Transverse colon (tissue), 4 donors: Measurements from ENCODE around the gene ABCC12. TPM values are rescaled to one million over a fixed set of nuclear protein-coding genes. Genes with fewer than 3 reads are reported as not detected.
A peak's percentile ranks its signal among the peaks of the same experiment; 100 is the strongest.

Experiments
- DNase-seq: peaks from one replicate; pipeline ENCODE4 v3.0.0-alpha.2; 2019
- H3K27ac ChIP-seq, 4 donors: fragments of 200-600 bp; sonication (generic); 2 replicates each; pipeline ENCODE4 v1.5.1; 2016 to 2018; ENCODE audit warnings: inconsistent platforms in 4 of 4
- H3K27me3 ChIP-seq: fragments of 200-600 bp; sonication (generic); 2 replicates; pipeline ENCODE4 v1.5.1; 2017; ENCODE audit warnings: inconsistent platforms
- H3K36me3 ChIP-seq, 4 donors: fragments of 200-600 bp; sonication (generic); 2 replicates each; pipeline ENCODE4 v1.5.1; 2017 to 2019; ENCODE audit warnings: inconsistent platforms in 4 of 4
- H3K4me1 ChIP-seq, 4 donors: fragments of 200-600 bp; sonication (generic); 2 replicates each; pipeline ENCODE4 v1.5.1; 2017 to 2020; ENCODE audit warnings: inconsistent platforms in 4 of 4
- H3K4me3 ChIP-seq, 4 donors: fragments of 200-600 bp; sonication (generic); 1 replicate in 1 of 4; 2 replicates in 3 of 4; pipeline versions ENCODE4 v1.5.1 to v1.6.1; 2017 to 2019; ENCODE audit warnings: inconsistent platforms in 4 of 4
- H3K9me3 ChIP-seq, 2 donors: fragments of 200-600 bp; sonication (generic); 2 replicates each; pipeline ENCODE4 v1.5.1; 2017 to 2019; ENCODE audit warnings: inconsistent platforms in 2 of 2
- CTCF ChIP-seq, 5 experiments: fragments of 200-600 bp in 3 of 5; fragments of 450-650 bp in 2 of 5; sonication (generic) in 3 of 5; IDR thresholded peaks; 1 replicate in 2 of 5; 2 replicates in 3 of 5; pipeline ENCODE4 v1.5.1; 2016 to 2017; ENCODE audit warnings: antibody characterized with exemption in 5 of 5, inconsistent platforms in 3 of 5, mild to moderate bottlenecking in 2 of 5, moderate library complexity in 1 of 5
- EP300 ChIP-seq: sonication (generic); formaldehyde crosslinking; IDR thresholded peaks from one replicate; pipeline ENCODE4 v1.6.1; 2017; ENCODE audit warnings: antibody characterized with exemption, low read depth
- POLR2A ChIP-seq: fragments of 450-650 bp; IDR thresholded peaks from one replicate; pipeline ENCODE4 v1.6.1; 2016; ENCODE audit warnings: antibody characterized with exemption, mild to moderate bottlenecking, moderate library complexity
- POLR2AphosphoS5 ChIP-seq, 3 donors: sonication (generic); formaldehyde crosslinking; IDR thresholded peaks; one replicate each; pipeline ENCODE4 v1.6.1; 2016; ENCODE audit warnings: antibody characterized with exemption in 3 of 3
- WGBS, 2 donors: methylation state at CpG; one replicate each; pipeline ENCODE4 v1.1.5; 2018; ENCODE audit warnings: low coverage in 1 of 2; 5-methylcytosine and 5-hydroxymethylcytosine counted together
- in situ Hi-C, 4 donors: fragments of 200-750 bp; cut with MboI; loops; one replicate each; pipeline versions ENCODE4 v1.15.0 to v1.15.1; 2017; ENCODE audit warnings: low sequenced_read_pairs in 3 of 4, low pct_ligation_motif_present in 1 of 4, low pct_unique_long_range_greater_than_20kb in 1 of 4
- intact Hi-C: fragments of 100-400 bp; cut with DNase I; formaldehyde crosslinking; loops from one replicate; pipeline ENCODE4 v1.15.1; 2023; ENCODE audit warnings: low total_unique reads
- total RNA-seq, 4 donors: library from RNA; depleted of rRNA; stranded (reverse); fragments of >200 nt; gene quantifications; one replicate each; pipeline ENCODE4 v1.1.0, GENCODE V29; 2016

ABCC12 gene
- total RNA-seq, 4 donors from 2014 or later, result not detected

DNA sequence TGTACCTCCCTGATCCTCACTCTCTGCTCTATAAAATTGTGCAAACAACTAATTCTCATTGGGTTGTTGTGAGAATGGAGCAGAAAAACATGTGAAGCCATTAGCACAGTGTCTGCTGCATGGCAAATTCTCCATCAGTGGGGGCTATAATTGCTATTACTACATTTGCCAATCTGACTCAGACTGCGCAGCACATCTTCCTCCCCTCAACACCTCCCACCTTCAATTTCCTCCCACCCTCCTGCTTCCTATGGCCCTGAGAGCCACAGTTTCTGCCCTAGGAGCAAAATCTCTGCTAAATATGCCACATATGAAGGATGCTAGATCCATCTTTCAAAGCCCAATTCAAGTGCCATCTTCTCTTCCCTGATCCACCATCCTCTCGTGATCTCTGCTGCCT lies 37.0 kb downstream of the ABCC12 start:
- intact Hi-C loops, result no loop called here

DNA sequence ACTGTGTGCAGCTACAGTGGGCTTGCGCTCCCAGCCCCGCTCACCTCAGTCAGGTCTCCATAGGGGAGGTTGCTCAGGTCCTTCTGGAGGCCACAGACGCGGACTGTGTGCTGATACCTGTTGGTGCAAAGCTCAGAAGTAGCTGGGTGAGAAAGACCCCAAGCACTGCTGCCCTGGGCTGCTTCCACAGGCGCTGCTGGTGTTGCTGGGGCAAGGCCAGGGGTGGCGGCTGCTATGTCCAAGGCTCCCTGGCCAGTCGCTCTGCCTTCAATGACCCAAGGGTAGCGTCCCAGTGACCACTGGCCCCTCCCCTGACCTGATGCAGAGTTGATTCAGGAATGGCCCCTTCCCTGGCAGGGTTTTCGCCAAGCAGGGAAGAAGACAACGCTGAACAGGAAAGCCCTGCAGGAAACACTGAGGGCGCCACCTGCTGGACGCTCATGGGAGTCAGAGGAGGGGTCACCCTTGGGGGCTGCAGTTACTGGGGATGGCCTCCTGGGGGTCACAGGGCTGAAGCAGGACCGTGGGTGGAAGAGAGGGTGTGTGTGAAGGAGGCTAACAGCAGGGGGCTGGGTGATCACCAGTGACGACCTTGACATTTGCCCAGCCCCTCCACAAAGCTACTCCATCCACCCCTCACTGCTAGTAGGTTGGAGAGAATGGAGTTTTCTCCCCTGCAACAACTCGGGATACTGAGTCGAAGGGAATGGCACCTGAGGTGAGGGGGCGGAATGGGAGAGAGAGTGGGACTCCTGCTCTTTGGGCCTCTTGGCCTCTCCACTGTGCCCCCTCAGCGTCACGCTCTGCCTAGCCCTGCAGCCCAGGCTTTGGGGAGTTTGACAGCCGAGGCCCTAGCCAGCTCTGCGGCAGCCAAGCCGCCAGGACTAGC lies 38.3 kb downstream of the ABCC12 start:
- TF ChIP-seq POLR2A (no peak), EP300 (no peak), CTCF (IDR thresholded peaks at IDR 0.05) (peak; percentile 22 to 40 (median 35))
- H3K27ac ChIP-seq, result no peak overlapping the region
- no peaks in the 10 kb centered on the region for H3K4me1 ChIP-seq
- H3K27me3 ChIP-seq, result no peaks in the 10 kb centered on the region
- no peaks in the 10 kb centered on the region for H3K36me3 ChIP-seq
- H3K9me3 ChIP-seq, result no peaks in the 10 kb centered on the region
- H3K4me3 ChIP-seq, result no peak overlapping the region
- WGBS, 2 donors, result 44 to 61% methylated on average over 9 to 21 of the region's 22 CpGs
- in situ Hi-C loops (no loop called here), intact Hi-C loops (no loop called here)
- DNase-seq, result peak; percentile 23

More for the DNA sequence above, 37.0 kb downstream of the ABCC12 start:
- no peaks in the 10 kb centered on the region for H3K36me3 ChIP-seq
- 83 to 100% methylated on average over 1 to 2 of the region's 2 CpGs for WGBS, 2 donors
- H3K27ac ChIP-seq, result no peak overlapping the region
- H3K27me3 ChIP-seq, result no peaks in the 10 kb centered on the region
- TF ChIP-seq EP300 (no peak), POLR2A (no peak), POLR2AphosphoS5 (IDR thresholded peaks at IDR 0.05) (no peak), CTCF (IDR thresholded peaks at IDR 0.05) (no peak)
- H3K9me3 ChIP-seq, result no peaks in the 10 kb centered on the region
- in situ Hi-C loops, result no loop called here
- H3K4me1 ChIP-seq, result no peaks in the 10 kb centered on the region
- H3K4me3 ChIP-seq, result no peak overlapping the region
- no peak for DNase-seq

DNA sequence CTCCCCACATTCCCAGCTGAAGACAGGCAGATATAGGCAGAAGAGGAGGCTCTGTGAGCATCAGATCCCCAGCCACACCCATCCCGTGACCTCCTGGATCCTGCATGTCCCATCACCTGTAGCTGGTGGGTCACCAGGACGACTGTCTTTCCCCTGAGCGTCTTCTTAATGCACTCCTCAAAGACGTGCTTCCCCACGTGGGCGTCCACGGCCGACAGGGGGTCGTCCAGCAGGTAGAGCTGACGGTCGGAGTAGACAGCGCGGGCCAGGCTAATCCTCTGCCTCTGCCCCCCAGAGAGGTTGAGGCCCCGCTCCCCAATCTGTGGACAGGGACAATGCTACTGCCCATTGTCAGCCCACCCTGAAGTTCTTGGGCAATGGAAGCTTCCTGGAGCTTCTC lies 40.5 kb downstream of the ABCC12 start:
- Histone ChIP-seq H3K27ac (no peak overlapping the region), H3K4me3 (no peak overlapping the region), H3K9me3 (no peaks in the 10 kb centered on the region), H3K36me3 (no peaks in the 10 kb centered on the region), H3K4me1 (no peaks in the 10 kb centered on the region), H3K27me3 (no peaks in the 10 kb centered on the region)
- WGBS, 2 donors, result 91% methylated on average over 14 of the region's 14 CpGs; no CpG with 5 or more reads in 1 of the 2 donors
- DNase-seq, result no peak
- intact Hi-C loops (no loop called here), in situ Hi-C loops (no loop called here)
- no peak for TF ChIP-seq EP300
- TF ChIP-seq CTCF (IDR thresholded peaks at IDR 0.05), result no peak
- TF ChIP-seq POLR2AphosphoS5 (IDR thresholded peaks at IDR 0.05), result no peak

- H3K9me3 ChIP-seq, result no peaks in the 10 kb centered on the region
- no peak for TF ChIP-seq POLR2AphosphoS5 (IDR thresholded peaks at IDR 0.05)
- TF ChIP-seq CTCF (IDR thresholded peaks at IDR 0.05), result no peak
- TF ChIP-seq EP300, result no peak
- no peak for TF ChIP-seq POLR2A
- intact Hi-C loops (no loop called here), in situ Hi-C loops (no loop called here)
- H3K4me1 ChIP-seq, result no peaks in the 10 kb centered on the region
- H3K27me3 ChIP-seq, result no peaks in the 10 kb centered on the region
- no peak overlapping the region for H3K27ac ChIP-seq
- DNase-seq, result no peak
- 87 to 100% methylated on average over 1 to 7 of the region's 7 CpGs for WGBS, 2 donors
- H3K36me3 ChIP-seq, result no peaks in the 10 kb centered on the region
- H3K4me3 ChIP-seq, result no peak overlapping the region
Observed at GRCh38 chr16:48114410-48114809, 41.4 kb downstream of the ABCC12 start.
